Measurements from ENCODE around the gene LBR. TPM values are rescaled to one million over a fixed set of nuclear protein-coding genes. Genes with fewer than 3 reads are reported as not detected.

Gene LBR
- total RNA-seq, 1 experiment from 2014 or later = 60.9 TPM

GRCh38 chr1:225415967-225416745 is 11.7 kb downstream of the LBR start:
- Mint-ChIP-seq H3K36me3 (ENCODE audit: insufficient read depth in 1 of 3, low read depth in 3 of 3) (peaks cover 30 to 65% (median 61%) of the 10 kb centered on the region in 3 experiments; a peak in 6 of 7 replicates), H3K27me3 (ENCODE audit: low read depth) (no peaks in the 10 kb centered on the region), H3K4me3 (no peak overlapping the region), H3K4me1 (peaks cover 0 to 5% of the 10 kb centered on the region in 2 experiments; a peak in 3 of 4 replicates), H3K9me3 (no peaks in the 10 kb centered on the region), H3K27ac (no peak overlapping the region)
- no peak for DNase-seq
- Histone ChIP-seq H3K18ac (ENCODE audit: insufficient read length, low read depth, low read length) (no peak overlapping the region), H4K91ac (ENCODE audit: insufficient read length, low read depth, low read length) (no peak overlapping the region), H2BK20ac (ENCODE audit: low read depth, low read length, poor library complexity, severe bottlenecking) (no peak overlapping the region), H3T11ph (ENCODE audit: low read length) (no peak overlapping the region), H3K27me3 (ENCODE audit: insufficient read depth, low read length) (no peaks in the 10 kb centered on the region), H2BK120ac (ENCODE audit: low read depth, low read length, poor library complexity, severe bottlenecking) (no peak overlapping the region), H4K8ac (replicated peaks; ENCODE audit: insufficient read length, low read depth, low read length) (no peak overlapping the region), H4K5ac (ENCODE audit: insufficient read length, low read depth, low read length) (no peak overlapping the region), H3K9ac (ENCODE audit: extremely low read depth, insufficient read length, low read length) (no peak overlapping the region), H3K4ac (ENCODE audit: low read depth, low read length) (no peak overlapping the region), H3K23me2 (ENCODE audit: insufficient read length, low read depth, low read length, poor library complexity, severe bottlenecking) (no peaks in the 10 kb centered on the region), H4K20me1 (ENCODE audit: control insufficient read depth, insufficient read depth, insufficient read length) (no peaks in the 10 kb centered on the region), H3K14ac (ENCODE audit: insufficient read depth, low read length) (no peak overlapping the region), H2BK15ac (ENCODE audit: low read depth, low read length) (no peak overlapping the region), H2AK5ac (ENCODE audit: insufficient read length, low read length) (no peak overlapping the region), H2BK12ac (ENCODE audit: insufficient read length, low read depth, low read length) (no peak overlapping the region), H3K23ac (ENCODE audit: insufficient read length, low read depth, low read length) (no peak overlapping the region), H3K4me2 (ENCODE audit: insufficient read depth, insufficient read length, low read length) (no peak overlapping the region), H3K56ac (ENCODE audit: insufficient read length, low read depth, low read length) (no peak overlapping the region), H3K79me2 (ENCODE audit: insufficient read depth, low read length) (peaks cover 2% of the 10 kb centered on the region; the same call in 1 of the 2 replicates), H3K27ac (ENCODE audit: insufficient read length, low read depth, low read length) (no peak overlapping the region), H2BK5ac (ENCODE audit: insufficient read length, low read length) (no peak overlapping the region), H2AFZ (ENCODE audit: low read length) (no peak overlapping the region), H3K4me1 (ENCODE audit: insufficient read depth, low read length) (no peaks in the 10 kb centered on the region), H3K9me3 (ENCODE audit: control insufficient read depth, low read depth, low read length) (no peaks in the 10 kb centered on the region), H3K79me1 (ENCODE audit: insufficient read depth, low read depth, low read length, poor library complexity, severe bottlenecking) (peaks cover 2% of the 10 kb centered on the region)
- no peak for TF ChIP-seq CTCF (conservative IDR thresholded peaks at IDR 0.05)
- no CpG with 5 or more reads among the region's 11 CpGs for WGBS (ENCODE audit: extremely low coverage, insufficient read length, low lambda C conversion rate)
